ENCODE measurements around the gene XYLT1.

XYLT1 gene

DNA sequence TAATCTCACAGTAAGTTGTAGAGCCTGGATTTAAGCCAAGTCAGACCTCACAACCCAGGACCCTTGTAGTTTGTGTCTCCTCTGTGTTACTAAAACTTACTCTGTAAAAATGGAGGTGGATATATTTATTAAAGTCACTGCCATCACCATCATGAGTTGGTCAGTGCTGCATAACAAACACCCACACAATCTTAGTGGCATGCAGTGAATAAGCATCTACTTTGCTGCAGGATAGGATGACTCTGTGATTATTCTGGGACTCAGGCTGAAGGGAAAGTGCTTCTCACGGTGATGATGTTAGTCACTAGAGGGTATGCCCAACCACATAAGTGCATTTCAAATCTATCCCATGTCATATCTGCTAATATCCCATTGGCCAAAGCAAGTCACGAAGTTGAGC, 398.7 kb downstream of the XYLT1 start:
- H3K4me1 ChIP-seq (ENCODE audit: control insufficient read depth, low read length) = peaks cover 29% of the 10 kb centered on the region

DNA sequence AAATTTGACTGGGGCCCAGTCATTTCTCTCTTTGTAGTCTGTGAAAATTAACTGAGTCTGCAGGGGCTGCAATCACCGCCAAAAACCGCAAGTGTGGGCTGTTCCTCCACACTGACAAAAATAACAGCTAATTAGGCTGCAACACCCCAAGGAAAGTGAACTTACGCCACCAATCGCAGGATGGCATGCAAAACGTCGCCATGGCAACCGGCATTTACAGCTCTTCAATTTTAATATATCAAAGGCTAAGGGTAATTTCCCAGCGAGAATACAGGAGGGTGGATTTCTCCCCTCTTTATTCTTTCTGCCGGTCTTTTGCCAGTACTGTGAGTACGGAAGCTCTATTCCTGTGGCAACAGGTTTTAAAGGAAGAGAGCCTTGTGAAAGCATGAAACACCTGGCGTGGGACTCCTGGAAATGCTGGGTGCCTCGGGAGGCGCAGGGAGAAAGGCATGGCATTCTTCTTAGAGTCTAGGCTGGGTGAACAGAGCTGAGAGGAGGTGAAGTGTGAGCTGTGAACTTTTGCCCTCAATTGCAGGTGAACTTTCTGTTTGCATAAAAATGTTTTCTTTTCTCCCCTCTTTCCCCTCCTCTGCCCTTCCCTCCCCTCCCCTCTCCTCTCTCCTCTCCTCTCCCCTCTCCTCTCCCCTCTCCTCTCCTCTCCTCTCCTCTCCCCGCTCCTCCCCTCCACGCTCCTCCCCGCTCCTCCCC, 399.7 kb downstream of the XYLT1 start:
- peak overlapping the region; percentile 74 for H3K27ac ChIP-seq (ENCODE audit: low read depth, low read length)
- no peaks in the 10 kb centered on the region for H3K27me3 ChIP-seq (ENCODE audit: control insufficient read depth, low read length)
- no peaks in the 10 kb centered on the region for H3K9me3 ChIP-seq (ENCODE audit: control insufficient read depth, insufficient read depth, low read length)
- peak overlapping the region; percentile 68 for H3K4me3 ChIP-seq (ENCODE audit: low read length)
- peaks cover 29% of the 10 kb centered on the region for H3K4me1 ChIP-seq (ENCODE audit: control insufficient read depth, low read length)
- peaks cover 3% of the 10 kb centered on the region for H3F3A ChIP-seq (ENCODE audit: control insufficient read depth, insufficient read depth)
- H3K4me2 ChIP-seq (ENCODE audit: low read length) = peak overlapping the region; percentile 80
- H3K36me3 ChIP-seq (ENCODE audit: control insufficient read depth, low read length) = no peaks in the 10 kb centered on the region
- H4K20me1 ChIP-seq (ENCODE audit: control insufficient read depth, insufficient read depth, low read depth, low read length) = no peaks in the 10 kb centered on the region
- H3K79me2 ChIP-seq (ENCODE audit: control insufficient read depth, low read length) = no peaks in the 10 kb centered on the region
- H3K9me2 ChIP-seq (replicated peaks; ENCODE audit: control insufficient read depth, low read length) = no peaks in the 10 kb centered on the region
- no peak for TF ChIP-seq EZH2phosphoT487 (IDR thresholded peaks at IDR 0.05; ENCODE audit: borderline replicate concordance, low read length)
- TF ChIP-seq, protein P1, sequence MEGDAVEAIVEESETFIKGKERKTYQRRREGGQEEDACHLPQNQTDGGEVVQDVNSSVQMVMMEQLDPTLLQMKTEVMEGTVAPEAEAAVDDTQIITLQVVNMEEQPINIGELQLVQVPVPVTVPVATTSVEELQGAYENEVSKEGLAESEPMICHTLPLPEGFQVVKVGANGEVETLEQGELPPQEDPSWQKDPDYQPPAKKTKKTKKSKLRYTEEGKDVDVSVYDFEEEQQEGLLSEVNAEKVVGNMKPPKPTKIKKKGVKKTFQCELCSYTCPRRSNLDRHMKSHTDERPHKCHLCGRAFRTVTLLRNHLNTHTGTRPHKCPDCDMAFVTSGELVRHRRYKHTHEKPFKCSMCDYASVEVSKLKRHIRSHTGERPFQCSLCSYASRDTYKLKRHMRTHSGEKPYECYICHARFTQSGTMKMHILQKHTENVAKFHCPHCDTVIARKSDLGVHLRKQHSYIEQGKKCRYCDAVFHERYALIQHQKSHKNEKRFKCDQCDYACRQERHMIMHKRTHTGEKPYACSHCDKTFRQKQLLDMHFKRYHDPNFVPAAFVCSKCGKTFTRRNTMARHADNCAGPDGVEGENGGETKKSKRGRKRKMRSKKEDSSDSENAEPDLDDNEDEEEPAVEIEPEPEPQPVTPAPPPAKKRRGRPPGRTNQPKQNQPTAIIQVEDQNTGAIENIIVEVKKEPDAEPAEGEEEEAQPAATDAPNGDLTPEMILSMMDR (IDR thresholded peaks at IDR 0.05; ENCODE audit: low read depth, low read length, poor library complexity, severe bottlenecking) = no peak

More for the DNA sequence above, 398.7 kb downstream of the XYLT1 start:
- Histone ChIP-seq H3K36me3 (ENCODE audit: control insufficient read depth, low read length) (no peaks in the 10 kb centered on the region), H3K27me3 (ENCODE audit: control insufficient read depth, low read length) (no peaks in the 10 kb centered on the region), H3K9me3 (ENCODE audit: control insufficient read depth, insufficient read depth, low read length) (no peaks in the 10 kb centered on the region), H3K79me2 (ENCODE audit: control insufficient read depth, low read length) (no peaks in the 10 kb centered on the region), H4K20me1 (ENCODE audit: control insufficient read depth, insufficient read depth, low read depth, low read length) (no peaks in the 10 kb centered on the region), H3K9me2 (replicated peaks; ENCODE audit: control insufficient read depth, low read length) (no peaks in the 10 kb centered on the region), H3K27ac (ENCODE audit: low read depth, low read length) (no peak overlapping the region), H3K4me2 (ENCODE audit: low read length) (no peak overlapping the region), H3K4me3 (ENCODE audit: low read length) (no peak overlapping the region), H3F3A (ENCODE audit: control insufficient read depth, insufficient read depth) (peaks cover 3% of the 10 kb centered on the region)
- no peak for TF ChIP-seq EZH2phosphoT487 (IDR thresholded peaks at IDR 0.05; ENCODE audit: borderline replicate concordance, low read length)
- TF ChIP-seq, protein P1 (IDR thresholded peaks at IDR 0.05; ENCODE audit: low read depth, low read length, poor library complexity, severe bottlenecking) = no peak

DNA sequence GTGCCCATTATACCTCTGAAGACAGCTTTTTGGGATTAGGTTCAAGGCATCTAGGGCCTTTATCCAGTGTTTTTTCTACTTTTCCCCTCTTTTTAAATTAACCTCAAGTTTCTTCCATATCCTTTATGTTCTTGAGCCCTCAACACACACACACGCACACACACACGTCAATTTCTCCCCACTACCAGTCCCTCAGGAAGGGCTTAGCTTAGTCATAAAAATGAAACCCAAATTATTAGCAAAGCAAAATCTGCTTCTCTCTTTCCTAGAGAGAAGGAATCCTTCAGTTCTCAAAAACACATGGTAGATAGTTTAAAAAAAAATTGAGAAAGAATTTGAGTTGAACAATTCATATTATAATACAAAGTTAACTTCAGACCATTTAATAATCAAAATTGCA, 401.1 kb downstream of the XYLT1 start:
- Histone ChIP-seq H3K4me2 (ENCODE audit: low read length) (peak overlapping the region; percentile 80; the same call in 1 of the 2 replicates), H3K9me3 (ENCODE audit: control insufficient read depth, insufficient read depth, low read length) (no peaks in the 10 kb centered on the region), H3K27me3 (ENCODE audit: control insufficient read depth, low read length) (no peaks in the 10 kb centered on the region), H3K4me1 (ENCODE audit: control insufficient read depth, low read length) (peaks cover 29% of the 10 kb centered on the region), H3K79me2 (ENCODE audit: control insufficient read depth, low read length) (no peaks in the 10 kb centered on the region), H3K36me3 (ENCODE audit: control insufficient read depth, low read length) (no peaks in the 10 kb centered on the region), H3K4me3 (ENCODE audit: low read length) (no peak overlapping the region), H3F3A (ENCODE audit: control insufficient read depth, insufficient read depth) (peaks cover 3% of the 10 kb centered on the region), H3K27ac (ENCODE audit: low read depth, low read length) (no peak overlapping the region), H4K20me1 (ENCODE audit: control insufficient read depth, insufficient read depth, low read depth, low read length) (no peaks in the 10 kb centered on the region), H3K9me2 (replicated peaks; ENCODE audit: control insufficient read depth, low read length) (no peaks in the 10 kb centered on the region)
- TF ChIP-seq EZH2phosphoT487 (IDR thresholded peaks at IDR 0.05; ENCODE audit: borderline replicate concordance, low read length) = no peak
- TF ChIP-seq, protein P1 (IDR thresholded peaks at IDR 0.05; ENCODE audit: low read depth, low read length, poor library complexity, severe bottlenecking) = no peak

Data from DOHH2 (cell line).